ENCODE results near the gene GGA1. TPM values are rescaled to one million over a fixed set of nuclear protein-coding genes. Genes with fewer than 3 reads are reported as not detected.

Gene GGA1
- total and polyA plus RNA-seq, 9 of the 15 experiments (the other 6 are each of a cell fraction or from before 2014, with no cell fraction given), result 1.5 to 69.5 (median 31.6) TPM

- no peak for TF ChIP-seq SREBF1 (IDR thresholded peaks at IDR 0.05; ENCODE audit: borderline replicate concordance, low read depth, low read length)
- TF ChIP-seq HNRNPL (IDR thresholded peaks at IDR 0.05; ENCODE audit: low read depth, low read length), result no peak
- TF ChIP-seq, protein P1, sequence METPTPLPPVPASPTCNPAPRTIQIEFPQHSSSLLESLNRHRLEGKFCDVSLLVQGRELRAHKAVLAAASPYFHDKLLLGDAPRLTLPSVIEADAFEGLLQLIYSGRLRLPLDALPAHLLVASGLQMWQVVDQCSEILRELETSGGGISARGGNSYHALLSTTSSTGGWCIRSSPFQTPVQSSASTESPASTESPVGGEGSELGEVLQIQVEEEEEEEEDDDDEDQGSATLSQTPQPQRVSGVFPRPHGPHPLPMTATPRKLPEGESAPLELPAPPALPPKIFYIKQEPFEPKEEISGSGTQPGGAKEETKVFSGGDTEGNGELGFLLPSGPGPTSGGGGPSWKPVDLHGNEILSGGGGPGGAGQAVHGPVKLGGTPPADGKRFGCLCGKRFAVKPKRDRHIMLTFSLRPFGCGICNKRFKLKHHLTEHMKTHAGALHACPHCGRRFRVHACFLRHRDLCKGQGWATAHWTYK (CRISPR knock-in tag; IDR thresholded peaks at IDR 0.05), result no peak
- TF ChIP-seq, protein P2, sequence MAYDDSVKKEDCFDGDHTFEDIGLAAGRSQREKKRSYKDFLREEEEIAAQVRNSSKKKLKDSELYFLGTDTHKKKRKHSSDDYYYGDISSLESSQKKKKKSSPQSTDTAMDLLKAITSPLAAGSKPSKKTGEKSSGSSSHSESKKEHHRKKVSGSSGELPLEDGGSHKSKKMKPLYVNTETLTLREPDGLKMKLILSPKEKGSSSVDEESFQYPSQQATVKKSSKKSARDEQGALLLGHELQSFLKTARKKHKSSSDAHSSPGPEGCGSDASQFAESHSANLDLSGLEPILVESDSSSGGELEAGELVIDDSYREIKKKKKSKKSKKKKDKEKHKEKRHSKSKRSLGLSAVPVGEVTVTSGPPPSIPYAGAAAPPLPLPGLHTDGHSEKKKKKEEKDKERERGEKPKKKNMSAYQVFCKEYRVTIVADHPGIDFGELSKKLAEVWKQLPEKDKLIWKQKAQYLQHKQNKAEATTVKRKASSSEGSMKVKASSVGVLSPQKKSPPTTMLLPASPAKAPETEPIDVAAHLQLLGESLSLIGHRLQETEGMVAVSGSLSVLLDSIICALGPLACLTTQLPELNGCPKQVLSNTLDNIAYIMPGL (CRISPR knock-in tag; IDR thresholded peaks at IDR 0.05), result no peak
- TF ChIP-seq, protein P3, sequence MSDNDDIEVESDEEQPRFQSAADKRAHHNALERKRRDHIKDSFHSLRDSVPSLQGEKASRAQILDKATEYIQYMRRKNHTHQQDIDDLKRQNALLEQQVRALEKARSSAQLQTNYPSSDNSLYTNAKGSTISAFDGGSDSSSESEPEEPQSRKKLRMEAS (CRISPR knock-in tag; IDR thresholded peaks at IDR 0.05), result peak; percentile 98
- no peak for TF ChIP-seq ZNF696 (CRISPR knock-in tag; conservative IDR thresholded peaks at IDR 0.05)
- TF ChIP-seq CGGBP1 (CRISPR knock-in tag; IDR thresholded peaks at IDR 0.05), result no peak
- no peak for TF ChIP-seq MCM2 (IDR thresholded peaks at IDR 0.05; ENCODE audit: low read depth)
- no peak for TF ChIP-seq HNRNPH1 (optimal IDR thresholded peaks at IDR 0.05; ENCODE audit: low read depth, low read length)
- no peak for TF ChIP-seq MTA1 (IDR thresholded peaks at IDR 0.05; ENCODE audit: borderline replicate concordance)
- no peak for TF ChIP-seq KLF16 (IDR thresholded peaks at IDR 0.05)
- TF ChIP-seq MXI1 (IDR thresholded peaks at IDR 0.05; ENCODE audit: low read depth, low read length), result 0 out of 2 replicates have a peak, but pooled peaks have one; percentile 44
- TF ChIP-seq ZNF24 (IDR thresholded peaks at IDR 0.05), result no peak
- peak; percentile 73; the same call in 1 of the 2 replicates for TF ChIP-seq NFRKB (IDR thresholded peaks at IDR 0.05; ENCODE audit: low read depth)
- no peak for TF ChIP-seq MAFF (IDR thresholded peaks at IDR 0.05; ENCODE audit: low read length)
- no peak for TF ChIP-seq YBX1 (IDR thresholded peaks at IDR 0.05)
- TF ChIP-seq PATZ1 (CRISPR knock-in tag; IDR thresholded peaks at IDR 0.05; ENCODE audit: borderline replicate concordance), result no peak
- no peak for TF ChIP-seq ATF2 (CRISPR knock-in tag; IDR thresholded peaks at IDR 0.05)
- TF ChIP-seq POLR2AphosphoS5 (IDR thresholded peaks at IDR 0.05; ENCODE audit: control insufficient read depth, insufficient read depth, low read depth, low read length), result no peak
- TF ChIP-seq, protein P4, sequence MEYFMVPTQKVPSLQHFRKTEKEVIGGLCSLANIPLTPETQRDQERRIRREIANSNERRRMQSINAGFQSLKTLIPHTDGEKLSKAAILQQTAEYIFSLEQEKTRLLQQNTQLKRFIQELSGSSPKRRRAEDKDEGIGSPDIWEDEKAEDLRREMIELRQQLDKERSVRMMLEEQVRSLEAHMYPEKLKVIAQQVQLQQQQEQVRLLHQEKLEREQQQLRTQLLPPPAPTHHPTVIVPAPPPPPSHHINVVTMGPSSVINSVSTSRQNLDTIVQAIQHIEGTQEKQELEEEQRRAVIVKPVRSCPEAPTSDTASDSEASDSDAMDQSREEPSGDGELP (CRISPR knock-in tag; IDR thresholded peaks at IDR 0.05; ENCODE audit: borderline replicate concordance), result peak; percentile 97
- TF ChIP-seq NCOA4 (IDR thresholded peaks at IDR 0.05; ENCODE audit: partially characterized antibody), result no peak
Measured at GRCh38 chr22:37608477-37609239, at the start of gene GGA1 (continued).

Data from K562 (cell line).